ENCODE results near the gene PSRC1.
A peak's percentile ranks its signal among the peaks of the same experiment; 100 is the strongest.

The PSRC1 gene

DNA sequence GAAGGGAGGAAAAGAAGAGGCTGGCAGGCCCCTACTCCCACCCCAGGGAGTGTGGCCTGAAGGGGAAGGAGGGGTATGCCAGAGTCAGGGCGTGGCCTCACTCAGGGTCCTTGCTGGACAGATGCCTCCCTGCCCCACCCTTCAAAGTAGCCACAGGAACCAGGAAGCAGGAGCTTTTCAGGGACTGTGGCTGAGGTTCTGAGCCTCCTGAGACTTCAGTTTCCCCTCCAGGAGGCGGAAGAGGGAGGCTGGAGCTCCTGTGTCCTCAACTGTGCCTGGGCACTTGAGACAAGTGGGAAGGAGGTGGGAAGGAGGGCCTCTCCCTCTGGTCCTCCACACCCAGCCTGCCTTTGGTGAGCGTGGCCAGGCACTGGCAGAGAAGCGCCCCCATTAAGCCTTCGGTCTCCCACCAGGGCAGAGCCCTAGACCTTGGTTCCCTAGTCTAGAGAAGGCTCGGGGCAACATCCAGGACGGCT is 28.3 kb downstream of the PSRC1 start:
- Histone ChIP-seq H3K9ac (ENCODE audit: insufficient read length) (no peak overlapping the region), H3K9me3 (ENCODE audit: low read depth, low read length) (no peaks in the 10 kb centered on the region), H3K36me3 (ENCODE audit: insufficient read depth, low read length) (peaks cover 3% of the 10 kb centered on the region; the same call in 1 of the 2 replicates), H3K27ac (no peak overlapping the region), H3K4me3 (peak overlapping the region; percentile 72; the same call in 1 of the 2 replicates)
- no peak for DNase-seq (ENCODE audit: low read depth, low spot score)
- TF ChIP-seq FOXP2 (optimal IDR thresholded peaks at IDR 0.05; ENCODE audit: control extremely low read depth, extremely low read length, insufficient read depth) (no peak), EZH2 (IDR thresholded peaks at IDR 0.05) (no peak), POLR2AphosphoS5 (IDR thresholded peaks at IDR 0.05; ENCODE audit: borderline replicate concordance, low read depth, low read length) (no peak)

DNA sequence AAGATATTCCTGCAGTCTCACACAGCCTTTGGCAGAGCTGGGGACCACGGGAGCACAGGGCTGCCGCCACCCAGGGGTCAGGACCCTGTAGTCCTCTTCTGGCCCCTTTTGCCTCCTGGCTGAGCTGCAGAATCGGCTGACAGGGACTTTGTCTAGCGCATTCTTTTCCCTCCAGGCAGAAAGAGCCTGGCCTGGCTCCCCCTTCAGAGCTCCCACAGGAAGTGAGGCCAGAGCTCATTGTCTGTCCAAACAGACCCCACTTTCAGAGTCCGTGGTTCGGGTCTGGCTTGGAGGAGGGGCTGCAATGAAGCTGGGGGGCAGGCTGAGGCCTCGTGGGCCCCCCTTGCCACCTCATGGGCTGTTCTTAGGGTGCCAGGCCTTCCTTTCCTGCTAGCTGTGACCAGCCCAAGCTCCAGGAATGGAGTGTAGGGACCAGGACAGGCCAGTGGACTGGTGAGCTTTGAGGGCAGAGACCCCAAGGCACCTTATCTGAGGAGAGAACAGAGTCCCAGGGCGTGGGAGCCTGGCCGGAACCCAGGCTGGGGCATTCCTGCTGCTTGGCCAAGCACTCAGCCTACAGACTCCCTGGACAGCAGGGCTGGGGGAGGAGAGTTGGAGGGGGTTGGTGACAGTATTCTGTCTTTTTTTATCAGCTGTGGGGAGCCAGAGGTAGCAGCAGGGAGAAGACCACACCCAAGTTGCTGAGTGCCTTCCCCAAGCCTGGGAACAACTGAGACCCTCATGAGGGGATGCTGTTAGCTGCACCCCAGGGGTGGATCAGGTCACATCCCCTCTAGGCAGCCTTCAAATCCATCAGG is 28.9 kb downstream of the PSRC1 start:
- H3K9me3 ChIP-seq (ENCODE audit: low read depth, low read length) = no peaks in the 10 kb centered on the region
- H3K27ac ChIP-seq = peak overlapping the region; percentile 73
- no peak for DNase-seq (ENCODE audit: low read depth, low spot score)
- H3K9ac ChIP-seq (ENCODE audit: insufficient read length) = peak overlapping the region; percentile 80
- no peak for TF ChIP-seq FOXP2 (optimal IDR thresholded peaks at IDR 0.05; ENCODE audit: control extremely low read depth, extremely low read length, insufficient read depth)
- no peak for TF ChIP-seq EZH2 (IDR thresholded peaks at IDR 0.05)
- TF ChIP-seq POLR2AphosphoS5 (IDR thresholded peaks at IDR 0.05; ENCODE audit: borderline replicate concordance, low read depth, low read length) = no peak; the same call in 1 of the 2 replicates
- H3K4me3 ChIP-seq = peak overlapping the region; percentile 72
- H3K36me3 ChIP-seq (ENCODE audit: insufficient read depth, low read length) = peaks cover 1% of the 10 kb centered on the region; the same call in 1 of the 2 replicates

DNA sequence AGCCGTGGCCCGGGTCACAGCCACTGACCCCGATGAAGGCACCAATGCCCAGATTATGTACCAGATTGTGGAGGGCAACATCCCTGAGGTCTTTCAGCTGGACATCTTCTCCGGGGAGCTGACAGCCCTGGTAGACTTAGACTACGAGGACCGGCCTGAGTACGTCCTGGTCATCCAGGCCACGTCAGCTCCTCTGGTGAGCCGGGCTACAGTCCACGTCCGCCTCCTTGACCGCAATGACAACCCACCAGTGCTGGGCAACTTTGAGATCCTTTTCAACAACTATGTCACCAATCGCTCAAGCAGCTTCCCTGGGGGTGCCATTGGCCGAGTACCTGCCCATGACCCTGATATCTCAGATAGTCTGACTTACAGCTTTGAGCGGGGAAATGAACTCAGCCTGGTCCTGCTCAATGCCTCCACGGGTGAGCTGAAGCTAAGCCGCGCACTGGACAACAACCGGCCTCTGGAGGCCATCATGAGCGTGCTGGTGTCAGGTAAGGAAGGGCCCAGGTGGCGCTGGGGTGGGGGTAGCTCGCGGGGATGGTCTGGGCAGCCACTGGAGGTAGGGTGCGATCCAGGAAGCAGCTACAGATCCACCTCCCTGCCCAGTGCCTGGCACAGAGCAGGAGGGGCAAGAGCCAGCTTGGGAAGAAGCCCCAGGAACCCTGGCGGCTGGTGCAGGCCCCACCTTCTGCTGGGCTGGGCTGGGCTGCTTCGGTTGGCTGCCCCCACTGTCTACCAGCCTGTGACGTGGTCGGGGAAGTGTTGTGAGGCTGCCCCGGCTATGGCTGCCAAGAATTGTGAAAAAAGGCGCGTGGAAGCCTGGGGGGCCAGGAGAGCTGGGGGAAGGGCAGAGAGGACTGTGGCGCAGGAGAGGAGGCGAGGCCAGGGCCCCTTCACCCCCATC is 29.8 kb downstream of the PSRC1 start:
- peak overlapping the region; percentile 80 for H3K9ac ChIP-seq (ENCODE audit: insufficient read length)
- DNase-seq (ENCODE audit: low read depth, low spot score) = no peak
- peak overlapping the region; percentile 73 for H3K27ac ChIP-seq

DNA sequence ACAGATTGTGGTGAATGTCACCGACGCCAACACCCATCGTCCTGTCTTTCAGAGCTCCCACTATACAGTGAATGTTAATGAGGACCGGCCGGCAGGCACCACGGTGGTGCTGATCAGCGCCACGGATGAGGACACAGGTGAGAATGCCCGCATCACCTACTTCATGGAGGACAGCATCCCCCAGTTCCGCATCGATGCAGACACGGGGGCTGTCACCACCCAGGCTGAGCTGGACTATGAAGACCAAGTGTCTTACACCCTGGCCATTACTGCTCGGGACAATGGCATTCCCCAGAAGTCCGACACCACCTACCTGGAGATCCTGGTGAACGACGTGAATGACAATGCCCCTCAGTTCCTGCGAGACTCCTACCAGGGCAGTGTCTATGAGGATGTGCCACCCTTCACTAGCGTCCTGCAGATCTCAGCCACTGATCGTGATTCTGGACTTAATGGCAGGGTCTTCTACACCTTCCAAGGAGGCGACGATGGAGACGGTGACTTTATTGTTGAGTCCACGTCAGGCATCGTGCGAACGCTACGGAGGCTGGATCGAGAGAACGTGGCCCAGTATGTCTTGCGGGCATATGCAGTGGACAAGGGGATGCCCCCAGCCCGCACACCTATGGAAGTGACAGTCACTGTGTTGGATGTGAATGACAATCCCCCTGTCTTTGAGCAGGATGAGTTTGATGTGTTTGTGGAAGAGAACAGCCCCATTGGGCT is 30.6 kb downstream of the PSRC1 start:
- Histone ChIP-seq H3K9ac (ENCODE audit: insufficient read length) (no peak overlapping the region), H3K27ac (no peak overlapping the region), H3K36me3 (ENCODE audit: insufficient read depth, low read length) (no peaks in the 10 kb centered on the region; the same call in 1 of the 2 replicates), H3K4me3 (no peak overlapping the region), H3K9me3 (ENCODE audit: low read depth, low read length) (no peaks in the 10 kb centered on the region)
- no peak for DNase-seq (ENCODE audit: low read depth, low spot score)
- TF ChIP-seq EZH2 (IDR thresholded peaks at IDR 0.05) (no peak), POLR2AphosphoS5 (IDR thresholded peaks at IDR 0.05; ENCODE audit: borderline replicate concordance, low read depth, low read length) (no peak), FOXP2 (optimal IDR thresholded peaks at IDR 0.05; ENCODE audit: control extremely low read depth, extremely low read length, insufficient read depth) (no peak)

More for the DNA sequence above, 29.8 kb downstream of the PSRC1 start:
- H3K9me3 ChIP-seq (ENCODE audit: low read depth, low read length) = no peaks in the 10 kb centered on the region
- H3K4me3 ChIP-seq = peak overlapping the region; percentile 72
- H3K36me3 ChIP-seq (ENCODE audit: insufficient read depth, low read length) = no peaks in the 10 kb centered on the region; the same call in 1 of the 2 replicates
- TF ChIP-seq POLR2AphosphoS5 (IDR thresholded peaks at IDR 0.05; ENCODE audit: borderline replicate concordance, low read depth, low read length) (peak; percentile 48; the same call in 1 of the 2 replicates), FOXP2 (optimal IDR thresholded peaks at IDR 0.05; ENCODE audit: control extremely low read depth, extremely low read length, insufficient read depth) (peak; percentile 11), EZH2 (IDR thresholded peaks at IDR 0.05) (no peak)

DNA sequence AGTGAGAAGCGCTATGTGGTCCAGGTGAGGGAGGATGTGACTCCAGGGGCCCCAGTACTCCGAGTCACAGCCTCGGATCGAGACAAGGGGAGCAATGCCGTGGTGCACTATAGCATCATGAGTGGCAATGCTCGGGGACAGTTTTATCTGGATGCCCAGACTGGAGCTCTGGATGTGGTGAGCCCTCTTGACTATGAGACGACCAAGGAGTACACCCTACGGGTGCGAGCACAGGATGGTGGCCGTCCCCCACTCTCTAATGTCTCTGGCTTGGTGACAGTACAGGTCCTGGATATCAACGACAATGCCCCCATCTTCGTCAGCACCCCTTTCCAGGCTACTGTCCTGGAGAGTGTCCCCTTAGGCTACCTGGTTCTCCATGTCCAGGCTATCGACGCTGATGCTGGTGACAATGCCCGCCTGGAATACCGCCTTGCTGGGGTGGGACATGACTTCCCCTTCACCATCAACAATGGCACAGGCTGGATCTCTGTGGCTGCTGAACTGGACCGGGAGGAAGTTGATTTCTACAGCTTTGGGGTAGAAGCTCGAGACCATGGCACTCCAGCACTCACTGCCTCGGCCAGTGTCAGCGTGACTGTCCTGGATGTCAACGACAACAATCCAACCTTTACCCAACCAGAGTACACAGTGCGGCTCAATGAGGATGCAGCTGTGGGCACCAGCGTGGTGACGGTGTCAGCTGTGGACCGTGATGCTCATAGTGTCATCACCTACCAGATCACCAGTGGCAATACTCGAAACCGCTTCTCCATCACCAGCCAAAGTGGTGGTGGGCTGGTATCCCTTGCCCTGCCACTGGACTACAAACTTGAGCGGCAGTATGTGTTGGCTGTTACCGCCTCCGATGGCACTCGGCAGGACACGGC is 31.4 kb downstream of the PSRC1 start:
- DNase-seq (ENCODE audit: low read depth, low spot score) = no peak
- H3K36me3 ChIP-seq (ENCODE audit: insufficient read depth, low read length) = no peaks in the 10 kb centered on the region; the same call in 1 of the 2 replicates
- H3K9ac ChIP-seq (ENCODE audit: insufficient read length) = no peak overlapping the region
- H3K27ac ChIP-seq = no peak overlapping the region
- no peak overlapping the region for H3K4me3 ChIP-seq
- no peaks in the 10 kb centered on the region for H3K9me3 ChIP-seq (ENCODE audit: low read depth, low read length)
- TF ChIP-seq POLR2AphosphoS5 (IDR thresholded peaks at IDR 0.05; ENCODE audit: borderline replicate concordance, low read depth, low read length) = no peak

DNA sequence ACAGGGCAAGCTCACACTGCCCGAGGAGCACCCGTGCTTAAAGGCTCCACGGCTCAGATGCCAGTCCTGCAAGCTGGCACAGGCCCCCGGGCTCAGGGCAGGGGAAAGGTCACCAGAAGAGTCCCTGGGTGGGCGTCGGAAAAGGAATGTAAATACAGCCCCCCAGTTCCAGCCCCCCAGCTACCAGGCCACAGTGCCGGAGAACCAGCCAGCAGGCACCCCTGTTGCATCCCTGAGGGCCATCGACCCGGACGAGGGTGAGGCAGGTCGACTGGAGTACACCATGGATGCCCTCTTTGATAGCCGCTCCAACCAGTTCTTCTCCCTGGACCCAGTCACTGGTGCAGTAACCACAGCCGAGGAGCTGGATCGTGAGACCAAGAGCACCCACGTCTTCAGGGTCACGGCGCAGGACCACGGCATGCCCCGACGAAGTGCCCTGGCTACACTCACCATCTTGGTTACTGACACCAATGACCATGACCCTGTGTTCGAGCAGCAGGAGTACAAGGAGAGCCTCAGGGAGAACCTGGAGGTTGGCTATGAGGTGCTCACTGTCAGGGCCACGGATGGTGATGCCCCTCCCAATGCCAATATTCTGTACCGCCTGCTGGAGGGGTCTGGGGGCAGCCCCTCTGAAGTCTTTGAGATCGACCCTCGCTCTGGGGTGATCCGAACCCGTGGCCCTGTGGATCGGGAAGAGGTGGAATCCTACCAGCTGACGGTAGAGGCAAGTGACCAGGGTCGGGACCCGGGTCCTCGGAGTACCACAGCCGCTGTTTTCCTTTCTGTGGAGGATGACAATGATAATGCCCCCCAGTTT is 32.3 kb downstream of the PSRC1 start:
- no peak for TF ChIP-seq EZH2 (IDR thresholded peaks at IDR 0.05)
- TF ChIP-seq FOXP2 (optimal IDR thresholded peaks at IDR 0.05; ENCODE audit: control extremely low read depth, extremely low read length, insufficient read depth) = no peak
- TF ChIP-seq POLR2AphosphoS5 (IDR thresholded peaks at IDR 0.05; ENCODE audit: borderline replicate concordance, low read depth, low read length) = no peak
- peak overlapping the region; percentile 75 for H3K4me3 ChIP-seq
- no peaks in the 10 kb centered on the region for H3K9me3 ChIP-seq (ENCODE audit: low read depth, low read length)
- DNase-seq (ENCODE audit: low read depth, low spot score) = no peak
- no peak overlapping the region for H3K9ac ChIP-seq (ENCODE audit: insufficient read length)
- no peak overlapping the region for H3K27ac ChIP-seq
- H3K36me3 ChIP-seq (ENCODE audit: insufficient read depth, low read length) = no peaks in the 10 kb centered on the region; the same call in 1 of the 2 replicates

Data from SK-N-MC (cell line).